SU-DHL-6 (cell line): ENCODE data around the gene RASSF10.

Experiments
- EZH2phosphoT487 ChIP-seq: fragments of 200-600 bp; sonication (generic), shearing (Covaris generic); conservative IDR thresholded peaks from 2 replicates; pipeline ENCODE4 v1.6.1; 2018; ENCODE audit warnings: mild to moderate bottlenecking, antibody characterized with exemption, low read length, moderate library complexity, mixed read lengths
- TF ChIP-seq, protein P1 (sequence below): fragments of 200-600 bp; sonication (generic); IDR thresholded peaks from one replicate; pipeline ENCODE4 v1.5.1; 2017; ENCODE audit warnings: antibody characterized with exemption, mild to moderate bottlenecking, low read length, moderate library complexity; ENCODE audit not compliant: insufficient read depth, poor library complexity, severe bottlenecking

DNA sequence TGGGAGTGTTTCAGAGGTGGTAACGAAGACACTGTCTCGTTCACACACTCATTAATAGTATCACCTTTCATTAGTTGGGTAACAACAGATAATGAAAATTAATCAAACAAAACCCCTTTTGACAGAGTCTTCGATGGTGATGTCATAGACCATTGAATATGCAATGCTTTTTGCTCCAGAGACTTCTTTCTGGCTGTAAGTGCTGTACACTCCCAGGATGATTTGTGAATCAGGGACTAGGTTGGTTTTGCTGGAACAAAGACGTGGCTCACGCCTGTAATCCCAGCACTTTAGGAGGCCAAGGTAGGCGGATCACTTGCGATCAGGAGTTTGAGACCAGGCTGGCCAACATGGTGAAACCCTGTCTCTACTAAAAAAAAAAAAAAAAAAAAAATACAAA is 9.5 kb upstream of the RASSF10 start:
- TF ChIP-seq, protein P1, sequence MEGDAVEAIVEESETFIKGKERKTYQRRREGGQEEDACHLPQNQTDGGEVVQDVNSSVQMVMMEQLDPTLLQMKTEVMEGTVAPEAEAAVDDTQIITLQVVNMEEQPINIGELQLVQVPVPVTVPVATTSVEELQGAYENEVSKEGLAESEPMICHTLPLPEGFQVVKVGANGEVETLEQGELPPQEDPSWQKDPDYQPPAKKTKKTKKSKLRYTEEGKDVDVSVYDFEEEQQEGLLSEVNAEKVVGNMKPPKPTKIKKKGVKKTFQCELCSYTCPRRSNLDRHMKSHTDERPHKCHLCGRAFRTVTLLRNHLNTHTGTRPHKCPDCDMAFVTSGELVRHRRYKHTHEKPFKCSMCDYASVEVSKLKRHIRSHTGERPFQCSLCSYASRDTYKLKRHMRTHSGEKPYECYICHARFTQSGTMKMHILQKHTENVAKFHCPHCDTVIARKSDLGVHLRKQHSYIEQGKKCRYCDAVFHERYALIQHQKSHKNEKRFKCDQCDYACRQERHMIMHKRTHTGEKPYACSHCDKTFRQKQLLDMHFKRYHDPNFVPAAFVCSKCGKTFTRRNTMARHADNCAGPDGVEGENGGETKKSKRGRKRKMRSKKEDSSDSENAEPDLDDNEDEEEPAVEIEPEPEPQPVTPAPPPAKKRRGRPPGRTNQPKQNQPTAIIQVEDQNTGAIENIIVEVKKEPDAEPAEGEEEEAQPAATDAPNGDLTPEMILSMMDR: no peak
- no peak for TF ChIP-seq EZH2phosphoT487
